ENCODE results near the gene SRP72.
A peak's percentile ranks its signal among the peaks of the same experiment; 100 is the strongest.

The SRP72 gene

GRCh38 chr4:56496241-56496640, 28.8 kb downstream of the SRP72 start:
- no peak for TF ChIP-seq CTCF (IDR thresholded peaks at IDR 0.05; ENCODE audit: poor library complexity, severe bottlenecking)
- Histone ChIP-seq H3K27ac (ENCODE audit: poor library complexity, severe bottlenecking) (no peak overlapping the region), H3K9me3 (ENCODE audit: severe bottlenecking) (no peaks in the 10 kb centered on the region), H3K4me1 (ENCODE audit: insufficient read depth, poor library complexity, severe bottlenecking) (no peaks in the 10 kb centered on the region), H3K4me3 (ENCODE audit: severe bottlenecking) (no peak overlapping the region), H3K36me3 (ENCODE audit: low read depth) (peaks cover 96% of the 10 kb centered on the region), H3K27me3 (ENCODE audit: insufficient read depth, poor library complexity, severe bottlenecking) (no peaks in the 10 kb centered on the region)
- DNase-seq (ENCODE audit: low spot score) (no peak), ATAC-seq (ENCODE audit: low read depth) (no peak)

GRCh38 chr4:56505269-56506130, 38.1 kb downstream of the SRP72 start, which contains the start of gene ARL9:
Gene ARL9, plus strand, starts transcription at chr4:56505791. Its CDS starts 72 bp downstream, at chr4:56505863.
- DNase-seq (ENCODE audit: low spot score) (no peak), ATAC-seq (ENCODE audit: low read depth) (peak; percentile 83)
- Histone ChIP-seq H3K4me3 (ENCODE audit: severe bottlenecking) (peak within 1 kb of the TSS; percentile 34), H3K4me1 (ENCODE audit: insufficient read depth, poor library complexity, severe bottlenecking) (no peaks in the 10 kb centered on the region), H3K27ac (ENCODE audit: poor library complexity, severe bottlenecking) (no peak within 1 kb of the TSS), H3K9me3 (ENCODE audit: severe bottlenecking) (no peaks in the 10 kb centered on the region), H3K36me3 (ENCODE audit: low read depth) (peaks cover 25% of the 10 kb centered on the region), H3K27me3 (ENCODE audit: insufficient read depth, poor library complexity, severe bottlenecking) (no peaks in the 10 kb centered on the region)
- no peak for TF ChIP-seq CTCF (IDR thresholded peaks at IDR 0.05; ENCODE audit: poor library complexity, severe bottlenecking)

GRCh38 chr4:56511098-56511497, 43.7 kb downstream of the SRP72 start:
- no peak overlapping the region for H3K27ac ChIP-seq (ENCODE audit: poor library complexity, severe bottlenecking)

GRCh38 chr4:56512166-56512565, 44.7 kb downstream of the SRP72 start:
- TF ChIP-seq CTCF (IDR thresholded peaks at IDR 0.05; ENCODE audit: poor library complexity, severe bottlenecking), result no peak
- Histone ChIP-seq H3K27me3 (ENCODE audit: insufficient read depth, poor library complexity, severe bottlenecking) (no peaks in the 10 kb centered on the region), H3K9me3 (ENCODE audit: severe bottlenecking) (no peaks in the 10 kb centered on the region), H3K36me3 (ENCODE audit: low read depth) (no peaks in the 10 kb centered on the region), H3K4me3 (ENCODE audit: severe bottlenecking) (no peak overlapping the region), H3K27ac (ENCODE audit: poor library complexity, severe bottlenecking) (no peak overlapping the region), H3K4me1 (ENCODE audit: insufficient read depth, poor library complexity, severe bottlenecking) (no peaks in the 10 kb centered on the region)
- DNase-seq (ENCODE audit: low spot score) (no peak), ATAC-seq (ENCODE audit: low read depth) (0 out of 3 replicates have a peak, but pooled peaks have one; percentile 40)

More at GRCh38 chr4:56511098-56511497, 43.7 kb downstream of the SRP72 start:
- no peak overlapping the region for H3K4me3 ChIP-seq (ENCODE audit: severe bottlenecking)
- no peaks in the 10 kb centered on the region for H3K9me3 ChIP-seq (ENCODE audit: severe bottlenecking)
- H3K27me3 ChIP-seq (ENCODE audit: insufficient read depth, poor library complexity, severe bottlenecking), result no peaks in the 10 kb centered on the region
- no peak for ATAC-seq (ENCODE audit: low read depth)
- H3K36me3 ChIP-seq (ENCODE audit: low read depth), result no peaks in the 10 kb centered on the region
- TF ChIP-seq CTCF (IDR thresholded peaks at IDR 0.05; ENCODE audit: poor library complexity, severe bottlenecking), result no peak
- H3K4me1 ChIP-seq (ENCODE audit: insufficient read depth, poor library complexity, severe bottlenecking), result no peaks in the 10 kb centered on the region
- no peak for DNase-seq (ENCODE audit: low spot score)

GRCh38 chr4:56513517-56513916, 46.1 kb downstream of the SRP72 start:
- Histone ChIP-seq H3K36me3 (ENCODE audit: low read depth) (no peaks in the 10 kb centered on the region), H3K27me3 (ENCODE audit: insufficient read depth, poor library complexity, severe bottlenecking) (no peaks in the 10 kb centered on the region), H3K27ac (ENCODE audit: poor library complexity, severe bottlenecking) (no peak overlapping the region), H3K4me1 (ENCODE audit: insufficient read depth, poor library complexity, severe bottlenecking) (no peaks in the 10 kb centered on the region), H3K9me3 (ENCODE audit: severe bottlenecking) (no peaks in the 10 kb centered on the region), H3K4me3 (ENCODE audit: severe bottlenecking) (no peak overlapping the region)
- no peak for TF ChIP-seq CTCF (IDR thresholded peaks at IDR 0.05; ENCODE audit: poor library complexity, severe bottlenecking)
- no peak for DNase-seq (ENCODE audit: low spot score)
- no peak for ATAC-seq (ENCODE audit: low read depth)

Measured in RWPE2 (cell line).